ENCODE measurements around the gene KLF15. TPM values are rescaled to one million over a fixed set of nuclear protein-coding genes. Genes with fewer than 3 reads are reported as not detected.

KLF15 gene
- total and polyA plus RNA-seq, 2 of the 4 experiments (the other 2 are of a cell fraction): 0.18 to 0.24 TPM

- Histone ChIP-seq H2BK20ac (ENCODE audit: low read depth, low read length) (no peak overlapping the region), H4K8ac (ENCODE audit: low read depth in 2 of 2, low read length in 2 of 2) (no peak overlapping the region), H3K23ac (ENCODE audit: low read depth, low read length) (no peak overlapping the region), H3K56ac (ENCODE audit: extremely low read depth, insufficient read depth, low read length) (no peak overlapping the region), H3K9ac (ENCODE audit: low read depth, low read length) (no peak overlapping the region), H3K79me1 (ENCODE audit: low read depth in 1 of 2, low read length in 2 of 2) (no peaks in the 10 kb centered on the region), H4K5ac (ENCODE audit: low read depth, low read length) (no peak overlapping the region), H3K4ac (ENCODE audit: low read depth, low read length) (no peak overlapping the region), H3K27ac (ENCODE audit: insufficient read depth, low read length) (no peak overlapping the region), H2BK5ac (ENCODE audit: low read depth, low read length, poor library complexity, severe bottlenecking) (no peak overlapping the region), H2BK15ac (ENCODE audit: low read depth, low read length) (no peak overlapping the region), H2AFZ (replicated peaks; ENCODE audit: low read length, poor library complexity) (peak overlapping the region; percentile 11), H2BK120ac (ENCODE audit: low read depth, low read length) (no peak overlapping the region), H4K91ac (ENCODE audit: insufficient read depth, low read depth, low read length) (no peak overlapping the region), H3K4me2 (ENCODE audit: low read depth, low read length) (no peak overlapping the region), H4K20me1 (ENCODE audit: insufficient read depth, low read length) (no peaks in the 10 kb centered on the region; the same call in 1 of the 2 replicates), H3K4me3 (ENCODE audit: insufficient read depth, low read depth, low read length) (no peak overlapping the region), H2AK9ac (replicated peaks; ENCODE audit: low read depth, low read length, poor library complexity) (no peak overlapping the region), H3K14ac (replicated peaks; ENCODE audit: low read depth, low read length) (no peak overlapping the region), H3K9me1 (ENCODE audit: insufficient read depth, low read length) (no peaks in the 10 kb centered on the region), H3K36me3 (ENCODE audit: control insufficient read depth, insufficient read depth, low read length) (peaks cover 1% of the 10 kb centered on the region; the same call in 1 of the 2 replicates), H2AK5ac (ENCODE audit: low read depth, low read length) (no peak overlapping the region), H3K4me1 (ENCODE audit: control insufficient read depth, insufficient read depth, low read length) (peaks cover 1% of the 10 kb centered on the region; the same call in 1 of the 2 replicates), H3K18ac (ENCODE audit: low read depth, low read length) (no peak overlapping the region), H3K9me3 (ENCODE audit: control insufficient read depth, insufficient read depth, low read length) (no peaks in the 10 kb centered on the region), H3K27me3 (ENCODE audit: control insufficient read depth, insufficient read depth, low read length) (peaks cover 3% of the 10 kb centered on the region; the same call in 1 of the 2 replicates)
- no TSS peak for BruUV-seq (replicated peaks)
- no CpG with 5 or more reads among the region's 10 CpGs for WGBS, 2 experiments (ENCODE audit: extremely low coverage in 2 of 2, insufficient read length in 1 of 2)
- dilution Hi-C loops (cut with HindIII; ENCODE audit: low sequenced_read_pairs, unreplicated experiment) (no loop called here), in situ Hi-C loops (cut with MboI; ENCODE audit: low sequenced_read_pairs) (no loop called here), intact Hi-C loops (cut with micrococcal nuclease) (no loop called here)
- no peak for TF ChIP-seq CTCF (conservative IDR thresholded peaks at IDR 0.05; ENCODE audit: low read depth, low read length)
- TF ChIP-seq RAD21 (IDR thresholded peaks at IDR 0.05; ENCODE audit: low read length): no peak
- TF ChIP-seq POLR2A (IDR thresholded peaks at IDR 0.05; ENCODE audit: low read depth, low read length): no peak
- TF ChIP-seq ELK1 (IDR thresholded peaks at IDR 0.05; ENCODE audit: borderline replicate concordance, low read depth, low read length): no peak
- no peak for TF ChIP-seq USF2 (IDR thresholded peaks at IDR 0.05; ENCODE audit: low read depth, low read length)
- no peak for TF ChIP-seq RCOR1 (IDR thresholded peaks at IDR 0.05; ENCODE audit: insufficient replicate concordance, low read length)
- no peak for TF ChIP-seq MAZ (IDR thresholded peaks at IDR 0.05; ENCODE audit: borderline replicate concordance, low read depth, low read length)
- no peak for TF ChIP-seq SMC3 (IDR thresholded peaks at IDR 0.05; ENCODE audit: low read depth, low read length)
- TF ChIP-seq RFX5 (IDR thresholded peaks at IDR 0.05; ENCODE audit: low read depth, low read length): no peak
- no peak for TF ChIP-seq CEBPB (IDR thresholded peaks at IDR 0.05; ENCODE audit: low read depth, low read length)
- no peak for TF ChIP-seq FOS (IDR thresholded peaks at IDR 0.05; ENCODE audit: low read depth, low read length)
- TF ChIP-seq NFE2L2 (IDR thresholded peaks at IDR 0.05; ENCODE audit: low read depth, low read length): no peak
- TF ChIP-seq CHD1 (IDR thresholded peaks at IDR 0.05; ENCODE audit: low read depth, low read length): no peak
- TF ChIP-seq BHLHE40 (IDR thresholded peaks at IDR 0.05; ENCODE audit: low read depth, low read length): no peak
- no peak for TF ChIP-seq MAFK (IDR thresholded peaks at IDR 0.05; ENCODE audit: low read depth, low read length)
- no peak for TF ChIP-seq MXI1 (IDR thresholded peaks at IDR 0.05; ENCODE audit: borderline replicate concordance, low read depth, low read length)
- ChIA-PET POLR2A (ENCODE audit: unreplicated experiment) (no interaction called here), CTCF (no interaction called here)
- DNase-seq (no peak), ATAC-seq (ENCODE audit: low read depth) (no peak)
Observed at GRCh38 chr3:126351086-126351770, 6.0 kb downstream of the KLF15 start.
